ENCODE results near the gene NOX3.
"Not testable (repeated sequence)": the region's sequence is repeated elsewhere in the genome, so short reads cannot be mapped to it uniquely, and the experiment has no call there.

NOX3 gene

DNA sequence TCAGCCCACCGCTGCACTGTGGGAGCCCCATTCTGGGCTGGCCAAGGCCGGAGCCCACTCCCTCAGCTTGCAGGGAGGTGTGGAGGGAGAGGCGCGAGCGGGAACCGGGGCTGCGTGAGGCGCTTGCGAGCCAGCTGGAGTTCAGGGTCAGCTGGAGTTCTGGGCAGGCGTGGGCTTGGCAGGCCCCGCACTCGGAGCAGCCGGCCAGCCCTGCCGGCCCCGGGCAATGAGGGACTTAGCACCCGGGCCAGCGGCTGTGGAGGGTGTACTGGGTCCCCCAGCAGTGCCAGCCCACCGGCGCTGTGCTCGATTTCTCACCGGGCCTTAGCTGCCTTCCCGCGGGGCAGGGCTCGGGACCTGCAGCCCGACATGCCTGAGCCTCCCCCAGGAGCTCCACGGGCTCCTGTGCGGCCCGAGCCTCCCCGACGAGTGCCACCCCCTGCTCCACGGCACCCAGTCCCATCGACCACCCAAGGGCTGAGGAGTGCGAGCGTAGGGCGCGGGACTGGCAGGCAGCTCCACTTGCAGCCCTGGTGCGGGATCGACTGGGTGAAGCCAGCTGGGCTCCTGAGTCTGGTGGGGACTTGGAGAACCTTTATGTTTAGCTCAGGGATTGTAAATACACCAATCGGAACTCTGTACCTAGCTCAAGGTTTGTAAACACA lies 92.5 kb downstream of the NOX3 start:
- not testable (repeated sequence) for DNase-seq

GRCh38 chr6:155354167-155354566 lies 101.5 kb downstream of the NOX3 start:
- no peak for DNase-seq

- DNase-seq, result no peak
These were observed 102.8 kb downstream of the NOX3 start for GRCh38 chr6:155352811-155353210.

DNA sequence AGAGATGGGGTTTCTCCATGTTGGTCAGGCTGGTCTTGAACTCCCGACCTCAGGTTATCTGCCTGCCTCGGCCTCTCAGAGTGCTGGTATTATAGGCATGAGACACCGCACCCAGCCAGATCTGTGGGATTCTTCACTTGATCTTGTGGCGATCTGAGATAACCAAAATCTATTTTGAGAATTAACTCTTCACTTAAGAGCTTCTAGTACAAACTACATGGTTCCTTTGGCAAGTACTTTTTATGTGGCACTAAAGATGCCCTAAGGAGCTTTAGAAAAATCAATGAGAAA lies 103.6 kb downstream of the NOX3 start:
- DNase-seq, result no peak

- DNase-seq, result no peak
These were observed 104.1 kb downstream of the NOX3 start for GRCh38 chr6:155351273-155352129.

- no peak for DNase-seq
These were observed 105.7 kb downstream of the NOX3 start for GRCh38 chr6:155349956-155350355.

- DNase-seq, result no peak
These were observed 106.5 kb downstream of the NOX3 start for GRCh38 chr6:155349129-155349528.

DNA sequence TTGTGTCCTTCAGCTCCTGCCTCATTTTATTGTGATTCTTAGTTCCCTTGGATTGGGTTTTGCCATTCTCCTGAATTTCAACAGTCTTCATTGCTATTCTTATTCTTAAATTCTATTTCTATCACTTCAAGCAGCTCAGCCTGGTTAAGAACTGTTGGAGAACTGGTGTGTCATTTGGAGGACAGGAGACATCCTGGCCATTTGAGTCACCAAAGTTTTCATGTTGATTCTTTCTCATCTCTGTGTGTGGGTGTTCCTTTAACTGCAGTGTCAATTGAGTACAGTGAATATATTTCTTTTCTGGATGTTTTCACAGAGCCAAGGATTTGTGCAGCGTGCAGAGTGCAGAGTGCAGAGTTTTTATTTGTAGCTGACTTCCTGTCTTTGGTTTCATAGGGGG lies 107.8 kb downstream of the NOX3 start:
- DNase-seq, result no peak

DNA sequence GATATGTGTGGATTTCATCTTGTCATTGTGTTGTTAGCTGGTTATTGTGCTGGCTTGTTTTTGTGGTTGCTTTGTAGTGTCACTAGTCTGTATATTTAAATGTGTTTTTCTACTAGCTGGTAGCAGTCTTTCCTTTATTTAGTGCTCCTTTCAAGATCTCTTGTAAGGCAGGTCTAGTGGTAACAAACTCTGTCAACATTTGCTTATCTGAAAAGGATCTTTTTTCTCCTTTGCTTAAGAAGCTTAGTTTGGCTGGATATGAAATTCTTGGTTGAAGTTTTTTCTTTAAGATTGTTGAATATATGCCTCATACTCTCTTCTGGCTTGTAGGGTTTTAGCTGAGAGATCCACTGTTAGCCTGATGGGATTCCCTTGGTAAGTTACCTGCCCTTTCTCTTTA lies 108.7 kb downstream of the NOX3 start:
- no peak for DNase-seq

Measured in activated effector memory CD4-positive, alpha-beta T cell treated with anti-CD3 and anti-CD28 coated beads, Interleukin-2, amount 50 U/mL, for 16 hours (primary cell).